ENCODE data around the gene GRK4. TPM values are rescaled to one million over a fixed set of nuclear protein-coding genes. Genes with fewer than 3 reads are reported as not detected.

GRK4 gene
- total and polyA plus RNA-seq, 2 of the 8 experiments (the other 6 are each of a cell fraction or from before 2014, with no cell fraction given): 0.77 to 1.8 TPM

- TF ChIP-seq CHD7 (IDR thresholded peaks at IDR 0.05; ENCODE audit: insufficient replicate concordance, low read length) (no peak), SIRT6 (IDR thresholded peaks at IDR 0.05; ENCODE audit: low read length) (no peak), MAX (IDR thresholded peaks at IDR 0.05) (no peak), GABPA (IDR thresholded peaks at IDR 0.05; ENCODE audit: borderline replicate concordance, insufficient read depth, low read length) (no peak), SUZ12 (IDR thresholded peaks at IDR 0.05; ENCODE audit: low read length) (no peak), RXRA (IDR thresholded peaks at IDR 0.05; ENCODE audit: insufficient read depth, low read depth, low read length) (no peak), BACH1 (IDR thresholded peaks at IDR 0.05; ENCODE audit: low read length) (no peak), CEBPB (IDR thresholded peaks at IDR 0.05; ENCODE audit: low read depth, low read length) (no peak), CBX5 (IDR thresholded peaks at IDR 0.05; ENCODE audit: low read depth, low read length) (no peak), JUND (IDR thresholded peaks at IDR 0.05; ENCODE audit: low read length) (no peak)
Observed at GRCh38 chr4:3060946-3061345, 97.6 kb downstream of the GRK4 start (continued).
